ENCODE data around the gene TM9SF1. TPM values are rescaled to one million over a fixed set of nuclear protein-coding genes. Genes with fewer than 3 reads are reported as not detected.

Gene TM9SF1
- total and polyA plus RNA-seq, 2 of the 4 experiments (the other 2 are of a cell fraction), result 40.4 to 65.6 TPM

- no peak for TF ChIP-seq CTCF (conservative IDR thresholded peaks at IDR 0.05; ENCODE audit: low read depth, low read length)
- TF ChIP-seq NFE2L2 (IDR thresholded peaks at IDR 0.05; ENCODE audit: low read depth, low read length), result 0 out of 2 replicates have a peak, but pooled peaks have one; percentile 23
- peak; percentile 100 for TF ChIP-seq MXI1 (IDR thresholded peaks at IDR 0.05; ENCODE audit: borderline replicate concordance, low read depth, low read length)
Measured at GRCh38 chr14:24188251-24189058, 6.8 kb downstream of the TM9SF1 start, which contains the start of gene IPO4 (continued).
